Activated naive CD8-positive, alpha-beta T cell treated with anti-CD3 and anti-CD28 coated beads for 36 hours (primary cell): ENCODE results near the gene EDEM2. TPM values are rescaled to one million over a fixed set of nuclear protein-coding genes. Genes with fewer than 3 reads are reported as not detected.
"Not testable (repeated sequence)": the region's sequence is repeated elsewhere in the genome, so short reads cannot be mapped to it uniquely, and the experiment has no call there.

Experiments
- DNase-seq: peaks from one replicate; pipeline ENCODE4 v3.0.0; 2021
- H3K27ac Mint-ChIP-seq: one replicate; pipeline ENCODE4 v1.8.0; 2022; ENCODE audit warnings: mild to moderate bottlenecking, moderate library complexity, mixed read lengths
- H3K27me3 Mint-ChIP-seq: one replicate; pipeline ENCODE4 v1.8.0; 2022; ENCODE audit warnings: mild to moderate bottlenecking, mixed read lengths
- H3K36me3 Mint-ChIP-seq: one replicate; pipeline ENCODE4 v1.8.0; 2021; ENCODE audit warnings: mild to moderate bottlenecking, mixed read lengths
- H3K4me1 Mint-ChIP-seq: one replicate; pipeline ENCODE4 v1.8.0; 2021; ENCODE audit warnings: mixed read lengths
- H3K4me3 Mint-ChIP-seq: one replicate; pipeline ENCODE4 v1.8.0; 2022; ENCODE audit warnings: mild to moderate bottlenecking, moderate library complexity, mixed read lengths
- H3K9me3 Mint-ChIP-seq: one replicate; pipeline ENCODE4 v1.8.0; 2022; ENCODE audit warnings: mixed read lengths
- total RNA-seq, 2 experiments: library from RNA; stranded (reverse); gene quantifications; one replicate each; pipeline ENCODE4 v1.2.3, GENCODE V29; 2021

The EDEM2 gene
- total RNA-seq, 2 experiments from 2014 or later, result 15.3 to 15.9 TPM

DNA sequence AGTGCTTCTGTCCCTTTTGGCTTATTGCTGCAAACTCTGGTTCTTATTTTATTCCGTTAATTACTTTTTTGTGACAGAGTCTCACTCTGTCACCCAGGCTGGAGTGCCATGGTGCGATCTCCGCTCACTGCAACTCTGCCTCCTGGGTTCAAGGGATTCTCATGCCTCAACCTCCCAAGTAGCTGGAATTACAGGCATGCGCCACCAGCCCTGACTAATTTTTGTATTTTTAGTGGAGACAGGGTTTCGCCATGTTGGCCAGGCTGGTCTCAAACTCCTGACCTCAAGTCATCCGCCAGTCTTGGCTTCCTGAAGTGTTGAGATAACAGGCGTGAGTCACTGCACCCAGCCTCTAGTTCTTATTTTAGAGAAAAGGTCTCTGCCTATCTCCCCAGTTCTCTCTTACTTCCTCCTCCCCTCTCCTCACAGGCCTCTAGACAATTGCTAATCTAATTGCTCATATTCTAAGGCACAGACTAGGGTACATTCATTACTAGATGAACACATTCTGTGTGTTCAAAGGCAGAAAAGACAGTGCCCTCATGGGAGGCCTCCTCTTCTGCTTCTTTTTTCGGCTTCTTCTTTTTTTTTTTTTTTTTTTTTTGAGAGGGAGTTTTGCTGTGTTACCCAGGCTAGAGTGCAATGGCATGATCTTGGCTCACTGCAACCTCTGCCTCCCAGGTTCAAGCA lies 27.0 kb downstream of the EDEM2 start:
- peak overlapping the region; percentile 37 for H3K27ac Mint-ChIP-seq
- H3K36me3 Mint-ChIP-seq, result peaks cover 12% of the 10 kb centered on the region
- no peak for DNase-seq
- no peaks in the 10 kb centered on the region for H3K27me3 Mint-ChIP-seq
- no peaks in the 10 kb centered on the region for H3K9me3 Mint-ChIP-seq
- no peak overlapping the region for H3K4me3 Mint-ChIP-seq
- no peaks in the 10 kb centered on the region for H3K4me1 Mint-ChIP-seq

DNA sequence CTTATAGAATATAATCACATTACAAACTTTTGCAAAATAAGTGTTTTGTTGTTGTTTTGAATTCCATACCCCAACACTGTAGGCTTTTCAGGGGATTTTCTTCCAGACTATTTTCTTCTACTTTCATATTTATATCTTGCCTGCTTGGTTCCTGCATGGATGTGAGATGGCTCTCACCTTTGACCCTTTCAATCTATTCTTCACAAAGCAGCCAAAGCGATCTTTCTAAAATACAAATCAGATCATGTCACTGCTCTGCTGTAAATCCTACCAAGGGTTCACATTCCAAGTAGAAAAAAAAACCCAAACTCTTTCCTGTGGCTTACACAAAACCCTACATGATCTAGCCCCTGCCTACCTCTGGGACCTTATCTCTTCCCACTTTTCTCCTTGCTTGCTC lies 29.5 kb downstream of the EDEM2 start:
- DNase-seq, result no peak
- Mint-ChIP-seq H3K36me3 (peaks cover 5% of the 10 kb centered on the region), H3K4me3 (no peak overlapping the region), H3K9me3 (no peaks in the 10 kb centered on the region), H3K27ac (peak overlapping the region; percentile 36), H3K4me1 (no peaks in the 10 kb centered on the region), H3K27me3 (no peaks in the 10 kb centered on the region)

DNA sequence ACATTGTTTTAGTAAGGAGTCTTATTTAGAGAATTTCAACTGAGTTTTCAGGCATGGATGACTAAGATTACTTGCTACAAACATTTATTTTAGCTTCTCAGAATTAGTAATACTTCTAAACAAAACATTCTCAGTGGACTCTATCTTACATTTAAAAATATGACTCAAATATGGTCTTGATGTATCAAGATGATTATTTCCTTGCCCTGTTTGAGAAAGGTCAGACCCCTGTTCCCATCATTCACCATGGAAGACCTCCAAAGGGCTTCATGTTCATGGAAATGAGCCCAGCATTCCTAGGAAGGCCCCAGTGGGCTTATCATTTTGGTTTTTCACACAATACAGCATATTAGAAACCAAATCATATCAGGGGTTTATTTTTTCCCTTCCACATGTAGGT lies 29.9 kb downstream of the EDEM2 start:
- Mint-ChIP-seq H3K4me3 (no peak overlapping the region), H3K27me3 (no peaks in the 10 kb centered on the region), H3K9me3 (no peaks in the 10 kb centered on the region), H3K4me1 (no peaks in the 10 kb centered on the region), H3K27ac (no peak overlapping the region), H3K36me3 (peaks cover 7% of the 10 kb centered on the region)
- no peak for DNase-seq

DNA sequence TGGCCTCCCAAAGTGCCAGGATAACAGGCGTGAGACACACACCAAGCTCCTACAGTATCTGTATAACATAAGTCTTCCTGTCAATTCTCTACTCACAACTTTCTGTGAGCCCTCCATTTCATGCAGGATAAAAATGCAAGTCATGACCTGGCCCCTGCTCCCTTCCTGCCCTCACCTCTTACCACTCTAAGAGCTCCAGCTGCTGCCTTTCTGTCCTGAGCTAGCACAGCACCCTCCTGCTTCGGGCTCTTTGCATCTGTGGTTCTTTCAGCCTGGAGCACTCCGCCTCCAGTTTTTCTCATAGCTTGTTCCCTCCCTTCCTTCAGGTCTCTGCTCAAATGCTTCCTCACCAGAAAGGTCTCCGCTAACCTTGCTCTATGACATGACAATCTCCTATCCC lies 30.9 kb downstream of the EDEM2 start:
- peaks cover 11% of the 10 kb centered on the region for H3K36me3 Mint-ChIP-seq
- no peak for DNase-seq
- H3K4me1 Mint-ChIP-seq, result no peaks in the 10 kb centered on the region
- H3K27ac Mint-ChIP-seq, result peak overlapping the region; percentile 36
- H3K9me3 Mint-ChIP-seq, result no peaks in the 10 kb centered on the region
- H3K27me3 Mint-ChIP-seq, result no peaks in the 10 kb centered on the region
- no peak overlapping the region for H3K4me3 Mint-ChIP-seq

DNA sequence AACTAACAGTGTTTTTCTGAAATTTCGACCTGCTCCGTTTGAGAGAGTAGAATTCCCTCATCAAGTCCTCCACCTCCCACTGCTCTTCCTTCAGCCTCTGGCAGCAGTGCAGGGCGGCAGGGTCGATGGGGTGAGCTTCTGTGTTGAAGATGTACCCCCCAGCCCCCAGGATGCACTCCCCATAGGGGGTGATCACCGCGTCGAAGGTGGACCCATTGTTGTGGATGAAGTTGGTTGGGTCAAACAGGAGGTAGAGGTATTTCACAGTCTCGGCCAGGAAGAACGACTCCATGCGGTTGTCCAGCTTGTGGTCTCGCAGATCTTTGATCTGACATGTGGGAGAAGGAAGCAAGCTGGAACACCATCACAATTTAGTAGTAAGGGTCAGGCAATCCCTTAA lies 31.5 kb downstream of the EDEM2 start:
- H3K36me3 Mint-ChIP-seq, result peaks cover 14% of the 10 kb centered on the region
- no peak for DNase-seq
- H3K27ac Mint-ChIP-seq, result peak overlapping the region; percentile 36
- H3K9me3 Mint-ChIP-seq, result no peaks in the 10 kb centered on the region
- H3K4me3 Mint-ChIP-seq, result no peak overlapping the region
- no peaks in the 10 kb centered on the region for H3K4me1 Mint-ChIP-seq
- H3K27me3 Mint-ChIP-seq, result no peaks in the 10 kb centered on the region

DNA sequence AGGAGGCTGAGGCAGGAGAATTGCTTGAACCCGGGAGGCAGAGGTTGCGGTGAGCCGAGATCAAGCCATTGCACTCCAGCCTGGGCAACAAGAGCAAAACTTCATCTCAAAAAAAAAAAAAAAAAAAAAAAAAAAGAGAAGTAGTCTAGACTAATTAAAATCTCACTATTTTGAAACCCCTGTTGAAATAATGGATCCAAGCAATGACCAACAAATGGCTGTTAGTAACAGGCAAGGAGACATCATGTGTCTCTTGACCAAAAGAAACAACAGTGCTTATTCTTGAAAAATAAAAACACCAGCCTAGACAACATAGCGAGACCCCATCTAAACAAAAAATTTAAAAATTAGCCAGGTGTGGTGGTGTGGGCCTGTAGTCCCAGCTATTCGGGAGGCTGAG lies 34.9 kb downstream of the EDEM2 start:
- DNase-seq, H3K27ac Mint-ChIP-seq, H3K36me3 Mint-ChIP-seq, H3K9me3 Mint-ChIP-seq, H3K4me3 Mint-ChIP-seq, H3K4me1 Mint-ChIP-seq, H3K27me3 Mint-ChIP-seq: not testable (repeated sequence)

DNA sequence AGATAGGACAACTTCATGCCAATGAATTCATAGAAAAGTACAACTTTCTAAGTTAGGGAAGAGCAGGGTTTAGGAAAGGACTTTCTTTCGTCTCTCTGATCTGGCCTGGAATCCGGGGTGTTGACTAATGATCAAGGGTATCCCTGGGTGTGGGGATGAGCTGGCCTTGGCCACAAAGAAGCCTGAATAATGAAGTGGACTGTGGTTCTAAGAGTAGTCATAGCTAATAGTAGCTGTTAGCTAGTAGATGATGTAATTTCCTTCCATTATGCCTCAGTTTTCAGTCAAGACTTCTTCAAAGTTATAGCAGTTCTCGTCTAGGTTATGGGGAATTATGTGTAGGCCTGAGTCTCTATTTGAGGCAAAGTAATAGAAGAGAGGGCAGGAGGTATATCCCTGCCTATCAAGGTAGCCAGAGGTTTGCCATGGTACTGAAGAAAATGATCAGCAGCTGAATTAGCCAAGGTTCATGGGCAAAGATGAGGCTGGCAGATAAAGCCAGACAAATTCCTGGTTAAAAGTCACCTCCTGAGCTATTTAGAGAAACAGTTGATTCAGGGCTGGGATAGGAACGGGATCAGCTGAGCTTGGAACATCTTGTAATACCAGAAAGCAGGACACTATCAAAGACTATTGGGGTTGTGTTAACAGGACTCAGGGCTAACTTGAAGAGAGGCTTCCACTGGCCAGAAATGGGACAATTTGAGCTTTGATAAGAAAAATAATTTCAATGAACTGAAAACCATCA lies 35.8 kb downstream of the EDEM2 start:
- H3K4me1 Mint-ChIP-seq, result no peaks in the 10 kb centered on the region
- no peak for DNase-seq
- no peaks in the 10 kb centered on the region for H3K9me3 Mint-ChIP-seq
- no peaks in the 10 kb centered on the region for H3K27me3 Mint-ChIP-seq
- H3K27ac Mint-ChIP-seq, result peak overlapping the region; percentile 22
- H3K4me3 Mint-ChIP-seq, result no peak overlapping the region
- peaks cover 9% of the 10 kb centered on the region for H3K36me3 Mint-ChIP-seq

DNA sequence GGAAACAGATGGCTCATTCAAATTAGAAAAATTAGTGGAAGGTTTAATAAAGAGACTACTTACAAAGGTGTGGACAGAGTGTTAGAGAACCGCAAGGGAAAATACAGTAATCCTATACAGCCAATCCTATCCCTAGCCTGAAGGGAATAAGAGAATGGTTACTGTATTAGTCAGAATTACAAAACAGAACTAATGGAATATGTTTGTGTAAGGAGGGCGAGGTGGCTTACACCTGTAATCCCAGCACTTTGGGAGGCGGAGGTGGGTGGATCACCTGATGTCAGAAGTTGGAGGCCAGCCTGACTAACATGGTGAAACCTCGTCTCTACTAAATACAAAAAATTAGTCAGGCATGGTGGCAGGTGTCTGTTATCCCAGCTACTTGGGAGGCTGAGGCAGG lies 38.2 kb downstream of the EDEM2 start:
- DNase-seq, result no peak
- peaks cover 9% of the 10 kb centered on the region for H3K36me3 Mint-ChIP-seq
- H3K4me1 Mint-ChIP-seq, result no peaks in the 10 kb centered on the region
- no peak overlapping the region for H3K27ac Mint-ChIP-seq
- H3K9me3 Mint-ChIP-seq, result no peaks in the 10 kb centered on the region
- H3K27me3 Mint-ChIP-seq, result no peaks in the 10 kb centered on the region
- H3K4me3 Mint-ChIP-seq, result no peak overlapping the region

DNA sequence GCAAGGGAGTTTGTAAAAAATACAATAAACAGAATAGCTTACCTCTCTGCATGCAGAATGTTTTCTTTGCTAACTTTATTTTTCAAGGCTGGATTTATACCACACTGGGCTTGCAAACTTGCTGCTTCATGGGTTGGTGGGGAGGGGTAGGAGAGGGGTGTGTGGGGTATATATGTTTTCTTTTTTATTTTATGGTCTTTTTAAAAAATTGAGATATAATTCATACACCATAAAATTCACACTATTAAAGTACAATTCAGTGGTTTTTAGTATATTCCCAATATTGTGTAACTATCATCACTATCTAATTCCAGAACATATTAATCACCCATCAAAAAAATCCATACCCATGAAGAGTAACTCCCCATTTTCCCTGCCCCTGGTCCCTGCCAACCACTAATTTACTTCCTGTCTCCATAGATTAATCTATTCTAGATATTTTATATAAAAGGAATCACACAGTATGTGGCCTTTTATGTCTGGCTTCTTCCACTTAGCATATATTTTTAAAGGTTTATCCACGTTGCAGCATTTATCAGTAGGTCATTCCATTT lies 40.2 kb downstream of the EDEM2 start:
- Mint-ChIP-seq H3K9me3 (no peaks in the 10 kb centered on the region), H3K4me1 (no peaks in the 10 kb centered on the region), H3K27me3 (no peaks in the 10 kb centered on the region), H3K36me3 (peaks cover 6% of the 10 kb centered on the region), H3K4me3 (no peak overlapping the region), H3K27ac (no peak overlapping the region)
- no peak for DNase-seq

DNA sequence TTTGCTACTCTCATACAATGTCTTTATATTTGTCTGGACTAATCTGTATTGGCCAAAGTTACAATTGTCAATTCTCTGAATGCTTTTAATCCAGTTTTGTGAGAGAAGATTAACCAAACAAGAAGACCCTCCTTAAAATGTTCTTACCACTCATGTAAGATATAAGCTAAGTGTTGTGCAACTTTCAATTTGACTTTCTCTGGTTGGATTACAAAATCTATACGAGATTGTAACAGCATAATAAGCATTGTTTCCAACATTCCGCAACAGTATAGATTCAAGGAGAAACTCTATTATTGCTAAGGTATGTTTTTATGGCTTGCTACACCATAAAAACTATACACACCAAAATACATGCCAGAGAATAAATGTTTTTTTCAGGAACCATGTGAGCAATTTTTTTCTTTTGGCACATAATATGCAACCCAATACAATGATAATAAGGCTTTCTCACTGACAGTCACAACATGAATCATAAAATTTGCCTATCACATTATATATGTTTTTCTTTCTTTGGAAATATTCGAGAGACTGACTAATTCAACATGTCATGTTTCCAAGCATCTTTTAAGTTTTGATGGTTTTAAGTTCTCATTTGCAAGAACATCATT lies 42.3 kb downstream of the EDEM2 start:
- H3K4me1 Mint-ChIP-seq, result no peaks in the 10 kb centered on the region
- H3K36me3 Mint-ChIP-seq, result no peaks in the 10 kb centered on the region
- DNase-seq, result no peak
- no peaks in the 10 kb centered on the region for H3K27me3 Mint-ChIP-seq
- H3K4me3 Mint-ChIP-seq, result no peak overlapping the region
- H3K27ac Mint-ChIP-seq, result no peak overlapping the region
- H3K9me3 Mint-ChIP-seq, result no peaks in the 10 kb centered on the region

DNA sequence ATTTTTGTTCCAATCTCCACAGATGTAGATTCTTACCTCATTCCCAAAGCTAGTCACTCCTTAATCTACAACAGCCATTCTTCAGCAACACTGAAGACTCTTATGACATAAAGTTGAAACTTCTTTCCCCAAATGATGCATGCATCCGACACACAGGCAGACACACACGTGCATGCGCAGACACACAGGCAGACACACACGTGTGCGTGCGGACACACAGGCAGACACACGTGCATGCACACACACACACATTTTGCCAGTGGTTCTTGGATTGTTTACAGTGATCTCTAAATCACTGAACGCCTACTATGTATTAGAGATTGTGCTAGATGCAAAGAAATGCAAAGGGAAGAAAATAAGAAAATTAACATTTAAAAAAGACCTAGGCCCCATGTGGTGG lies 45.5 kb downstream of the EDEM2 start:
- DNase-seq, result no peak

DNA sequence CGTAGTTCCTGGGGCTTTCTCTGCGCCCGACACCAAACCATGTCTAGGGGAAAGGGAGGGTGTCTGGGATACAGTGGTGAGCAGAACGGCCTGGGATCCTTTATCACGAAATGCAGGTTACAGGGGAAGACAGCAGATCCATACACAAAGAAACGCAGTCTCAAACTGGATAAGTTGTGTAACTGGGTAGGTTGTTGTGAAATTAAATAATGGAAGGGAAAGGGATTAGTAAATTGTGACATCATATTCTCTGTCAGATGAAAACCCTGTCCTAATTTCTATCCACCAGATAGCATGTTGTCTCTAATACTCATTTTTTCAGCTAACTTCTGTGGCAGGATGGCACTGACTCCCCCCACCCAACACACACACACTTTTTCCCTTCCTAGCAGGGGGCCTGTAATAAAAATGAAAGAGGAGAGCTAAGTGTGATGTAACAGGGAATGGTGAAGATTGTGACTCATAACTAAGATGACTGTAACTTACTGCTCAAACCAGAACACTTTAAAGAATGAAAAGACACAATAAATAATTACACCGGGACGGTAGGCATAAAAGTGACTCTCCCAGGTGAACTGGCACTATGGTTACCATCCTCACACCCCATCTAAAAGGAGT lies 53.8 kb downstream of the EDEM2 start:
- Mint-ChIP-seq H3K4me3 (peak overlapping the region; percentile 91), H3K27me3 (no peaks in the 10 kb centered on the region), H3K9me3 (no peaks in the 10 kb centered on the region), H3K36me3 (peaks cover 12% of the 10 kb centered on the region), H3K4me1 (peaks cover 34% of the 10 kb centered on the region), H3K27ac (peak overlapping the region; percentile 98)
- peak; percentile 42 for DNase-seq

More for the DNA sequence above, 45.5 kb downstream of the EDEM2 start:
- Mint-ChIP-seq H3K27ac (no peak overlapping the region), H3K27me3 (no peaks in the 10 kb centered on the region), H3K9me3 (no peaks in the 10 kb centered on the region), H3K4me3 (no peak overlapping the region), H3K4me1 (no peaks in the 10 kb centered on the region), H3K36me3 (no peaks in the 10 kb centered on the region)

DNA sequence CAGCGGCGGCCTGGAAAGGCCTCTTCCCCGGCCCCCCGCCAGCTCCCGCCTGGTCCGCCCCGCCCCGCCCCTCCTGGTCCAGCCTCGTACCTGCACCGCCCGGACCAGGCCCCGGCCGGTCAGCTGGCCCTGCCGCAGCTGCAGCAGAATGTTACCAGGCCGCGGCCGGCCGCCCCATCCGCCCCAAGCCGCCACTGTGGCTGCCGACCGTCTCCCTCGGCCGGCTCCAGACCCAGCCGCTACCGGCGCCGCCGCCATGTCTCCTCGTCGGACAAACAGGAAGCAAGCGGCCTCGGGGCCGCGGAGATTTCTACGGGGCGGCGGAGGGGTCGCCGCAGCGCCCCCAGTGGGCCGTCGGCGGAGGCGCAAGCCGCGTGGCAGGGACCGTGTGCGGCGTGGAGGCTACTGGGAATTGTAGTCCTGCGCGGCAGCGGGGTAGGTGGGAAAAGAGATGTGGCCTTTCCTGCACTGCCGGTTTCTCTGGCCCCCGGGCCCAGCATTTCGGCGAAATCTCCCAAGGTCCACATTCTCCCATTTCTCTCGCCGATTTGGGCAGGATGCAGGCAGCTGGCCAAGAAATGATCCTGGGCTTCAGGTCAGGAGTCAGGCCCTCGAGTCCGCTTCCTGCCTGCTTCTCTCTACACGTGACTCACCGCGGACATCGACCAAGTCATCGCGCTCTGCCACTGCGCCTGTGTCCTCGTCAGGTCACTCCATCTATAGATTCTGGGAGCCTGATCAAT lies 54.4 kb downstream of the EDEM2 start, which contains the start of gene TRPC4AP:
TSS of gene TRPC4AP (minus strand) at position 284 of the 743 bp plus-strand sequence. CDS start at position 258, 26 bp downstream.
- Mint-ChIP-seq H3K4me3 (peak within 1 kb of the TSS; percentile 91), H3K4me1 (peaks cover 41% of the 10 kb centered on the region), H3K9me3 (no peaks in the 10 kb centered on the region)

DNA sequence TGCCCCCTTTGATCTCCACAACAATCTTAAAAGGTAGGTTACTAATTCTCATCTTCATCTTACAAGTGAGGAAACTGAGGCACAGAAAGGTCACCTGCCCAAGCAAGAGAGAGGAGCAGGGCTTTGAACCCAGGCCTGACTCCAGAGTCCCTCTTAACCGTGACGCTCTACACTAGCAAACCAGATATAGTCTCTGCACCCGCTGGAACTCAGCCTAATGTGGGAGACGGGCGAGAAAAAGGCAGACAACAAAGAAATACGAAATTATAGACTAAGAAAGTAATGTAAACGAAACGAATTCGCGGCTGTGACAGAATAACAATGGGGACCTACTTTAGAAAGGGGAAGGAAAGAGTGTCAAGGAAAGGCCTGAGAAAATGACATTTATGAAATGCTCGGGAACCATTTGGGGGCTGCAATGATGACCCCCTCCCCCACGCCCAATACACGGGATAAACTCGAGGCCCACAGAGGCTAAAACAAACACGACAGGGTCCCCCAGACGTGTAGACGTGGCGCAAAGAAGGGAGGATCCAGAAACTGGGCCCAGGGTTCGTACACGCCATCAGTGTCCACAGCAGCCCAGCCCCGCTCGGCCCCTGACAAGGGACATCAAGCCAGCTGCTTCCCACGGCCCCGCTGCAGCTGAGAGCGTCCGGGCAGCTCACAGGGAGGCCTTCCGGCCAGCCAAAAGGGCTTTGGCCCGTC lies 55.2 kb downstream of the EDEM2 start:
- H3K27ac Mint-ChIP-seq, result peak overlapping the region; percentile 83
- H3K4me1 Mint-ChIP-seq, result peaks cover 45% of the 10 kb centered on the region
- peak overlapping the region; percentile 91 for H3K4me3 Mint-ChIP-seq
- H3K36me3 Mint-ChIP-seq, result peaks cover 15% of the 10 kb centered on the region
- no peak for DNase-seq
- no peaks in the 10 kb centered on the region for H3K9me3 Mint-ChIP-seq
- H3K27me3 Mint-ChIP-seq, result no peaks in the 10 kb centered on the region

More for the DNA sequence above, 54.4 kb downstream of the EDEM2 start, which contains the start of gene TRPC4AP:
- H3K27ac Mint-ChIP-seq, result peak within 1 kb of the TSS; percentile 98
- H3K27me3 Mint-ChIP-seq, result no peaks in the 10 kb centered on the region
- H3K36me3 Mint-ChIP-seq, result peaks cover 13% of the 10 kb centered on the region
- DNase-seq, result peak; percentile 91
